KMS-11 (cell line): ENCODE results near the gene SELENOV.

Source experiments
- H2AFZ ChIP-seq: fragments of 200-600 bp; sonication (generic); 2 replicates; pipeline ENCODE4 v1.6.1; 2016; ENCODE audit warnings: antibody characterized with exemption, mixed run types, low read depth
- H3K27ac ChIP-seq: fragments of 200-600 bp; sonication (generic); 2 replicates; pipeline ENCODE4 v1.6.1; 2016; ENCODE audit warnings: mild to moderate bottlenecking, mixed run types
- H3K27me3 ChIP-seq: fragments of 200-600 bp; sonication (generic); 2 replicates; pipeline ENCODE4 v1.6.1; 2017; ENCODE audit warnings: mild to moderate bottlenecking, low read depth, mixed run types, moderate library complexity; ENCODE audit not compliant: insufficient read depth
- H3K36me3 ChIP-seq: fragments of 200-600 bp; sonication (generic); 2 replicates; pipeline ENCODE4 v1.6.1; 2017; ENCODE audit warnings: mild to moderate bottlenecking, mixed run types; ENCODE audit not compliant: insufficient read depth
- H3K4me1 ChIP-seq: fragments of 200-600 bp; sonication (generic); 2 replicates; pipeline ENCODE4 v1.6.1; 2016; ENCODE audit warnings: mild to moderate bottlenecking, low read depth, mixed run types; ENCODE audit not compliant: poor library complexity, severe bottlenecking
- H3K4me2 ChIP-seq: fragments of 200-600 bp; sonication (generic); 2 replicates; pipeline ENCODE4 v1.7.0; 2016; ENCODE audit warnings: mild to moderate bottlenecking, mixed run types
- H3K4me3 ChIP-seq: fragments of 200-600 bp; sonication (generic); IDR thresholded peaks from 2 replicates; pipeline ENCODE4 v1.6.1; 2017; ENCODE audit warnings: low read depth, low read length, mixed read lengths; ENCODE audit not compliant: insufficient read depth
- H3K79me2 ChIP-seq: fragments of 200-600 bp; sonication (generic); 2 replicates; pipeline ENCODE4 v1.6.1; 2016; ENCODE audit warnings: low read depth, mixed run types; ENCODE audit not compliant: insufficient read depth
- H3K9ac ChIP-seq: fragments of 200-600 bp; sonication (generic); 2 replicates; pipeline ENCODE4 v1.6.1; 2016; ENCODE audit warnings: mild to moderate bottlenecking, mixed run types
- H4K20me1 ChIP-seq: fragments of 200-600 bp; sonication (generic); 2 replicates; pipeline ENCODE4 v1.6.1; 2016; ENCODE audit warnings: mild to moderate bottlenecking, mixed run types; ENCODE audit not compliant: insufficient read depth
- TF ChIP-seq, protein P1 (sequence below): fragments of 200-600 bp; sonication (generic); conservative IDR thresholded peaks from 2 replicates; pipeline ENCODE4 v1.6.1; 2017; ENCODE audit warnings: low read depth, mild to moderate bottlenecking, antibody characterized with exemption, low read length, moderate library complexity, mixed read lengths

Gene SELENOV

GRCh38 chr19:39498798-39499642 is 15.9 kb upstream of the SELENOV start, which contains the start of gene DLL3:
TSS of gene DLL3 (plus strand) at chr19:39498947. CDS start at chr19:39498975, 28 bp downstream.
- Histone ChIP-seq H3K27ac (no peak within 1 kb of the TSS), H3K4me1 (peaks cover 13% of the 10 kb centered on the region), H3K4me3 (no peak within 1 kb of the TSS), H4K20me1 (no peaks in the 10 kb centered on the region), H3K9ac (no peak within 1 kb of the TSS), H3K27me3 (peaks cover 70% of the 10 kb centered on the region), H3K4me2 (peak within 1 kb of the TSS; percentile 78; the same call in 1 of the 2 replicates), H3K36me3 (no peaks in the 10 kb centered on the region), H3K79me2 (no peaks in the 10 kb centered on the region), H2AFZ (peak within 1 kb of the TSS; percentile 46; the same call in 1 of the 2 replicates)
- TF ChIP-seq, protein P1, sequence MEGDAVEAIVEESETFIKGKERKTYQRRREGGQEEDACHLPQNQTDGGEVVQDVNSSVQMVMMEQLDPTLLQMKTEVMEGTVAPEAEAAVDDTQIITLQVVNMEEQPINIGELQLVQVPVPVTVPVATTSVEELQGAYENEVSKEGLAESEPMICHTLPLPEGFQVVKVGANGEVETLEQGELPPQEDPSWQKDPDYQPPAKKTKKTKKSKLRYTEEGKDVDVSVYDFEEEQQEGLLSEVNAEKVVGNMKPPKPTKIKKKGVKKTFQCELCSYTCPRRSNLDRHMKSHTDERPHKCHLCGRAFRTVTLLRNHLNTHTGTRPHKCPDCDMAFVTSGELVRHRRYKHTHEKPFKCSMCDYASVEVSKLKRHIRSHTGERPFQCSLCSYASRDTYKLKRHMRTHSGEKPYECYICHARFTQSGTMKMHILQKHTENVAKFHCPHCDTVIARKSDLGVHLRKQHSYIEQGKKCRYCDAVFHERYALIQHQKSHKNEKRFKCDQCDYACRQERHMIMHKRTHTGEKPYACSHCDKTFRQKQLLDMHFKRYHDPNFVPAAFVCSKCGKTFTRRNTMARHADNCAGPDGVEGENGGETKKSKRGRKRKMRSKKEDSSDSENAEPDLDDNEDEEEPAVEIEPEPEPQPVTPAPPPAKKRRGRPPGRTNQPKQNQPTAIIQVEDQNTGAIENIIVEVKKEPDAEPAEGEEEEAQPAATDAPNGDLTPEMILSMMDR, result no peak

DNA sequence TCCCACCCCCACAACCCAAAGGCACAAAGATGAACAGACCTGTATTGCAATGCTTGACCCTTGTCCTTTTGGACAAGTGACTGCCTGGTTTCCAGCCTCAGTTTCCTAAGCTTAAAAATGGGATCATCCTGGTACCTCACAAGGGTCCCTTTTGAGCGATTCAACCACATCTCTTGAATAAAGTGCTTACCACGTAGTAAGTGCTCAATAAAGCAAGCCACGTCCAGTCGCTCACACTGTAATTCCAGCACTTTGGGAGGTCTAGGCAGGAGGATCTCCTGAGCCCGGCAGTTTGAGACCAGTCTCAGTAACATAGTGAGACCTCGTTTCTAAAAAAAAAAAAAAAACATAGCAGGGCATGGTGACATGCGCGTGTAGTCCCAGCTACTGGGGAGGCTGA is 15.0 kb upstream of the SELENOV start:
- no peak overlapping the region for H2AFZ ChIP-seq
- H3K79me2 ChIP-seq, result no peaks in the 10 kb centered on the region
- H3K9ac ChIP-seq, result no peak overlapping the region
- TF ChIP-seq, protein P1, result no peak
- no peak overlapping the region for H3K4me3 ChIP-seq
- peaks cover 13% of the 10 kb centered on the region for H3K4me1 ChIP-seq
- no peak overlapping the region for H3K4me2 ChIP-seq
- H3K36me3 ChIP-seq, result no peaks in the 10 kb centered on the region
- H3K27ac ChIP-seq, result no peak overlapping the region
- H3K27me3 ChIP-seq, result peaks cover 77% of the 10 kb centered on the region
- no peaks in the 10 kb centered on the region for H4K20me1 ChIP-seq

GRCh38 chr19:39500543-39500942 is 14.4 kb upstream of the SELENOV start:
- H4K20me1 ChIP-seq, result no peaks in the 10 kb centered on the region
- H3K4me2 ChIP-seq, result no peak overlapping the region
- peaks cover 13% of the 10 kb centered on the region for H3K4me1 ChIP-seq
- H3K4me3 ChIP-seq, result no peak overlapping the region
- H2AFZ ChIP-seq, result no peak overlapping the region
- peaks cover 80% of the 10 kb centered on the region for H3K27me3 ChIP-seq
- no peak overlapping the region for H3K27ac ChIP-seq
- no peaks in the 10 kb centered on the region for H3K79me2 ChIP-seq
- TF ChIP-seq, protein P1, result no peak
- H3K9ac ChIP-seq, result no peak overlapping the region
- H3K36me3 ChIP-seq, result no peaks in the 10 kb centered on the region

DNA sequence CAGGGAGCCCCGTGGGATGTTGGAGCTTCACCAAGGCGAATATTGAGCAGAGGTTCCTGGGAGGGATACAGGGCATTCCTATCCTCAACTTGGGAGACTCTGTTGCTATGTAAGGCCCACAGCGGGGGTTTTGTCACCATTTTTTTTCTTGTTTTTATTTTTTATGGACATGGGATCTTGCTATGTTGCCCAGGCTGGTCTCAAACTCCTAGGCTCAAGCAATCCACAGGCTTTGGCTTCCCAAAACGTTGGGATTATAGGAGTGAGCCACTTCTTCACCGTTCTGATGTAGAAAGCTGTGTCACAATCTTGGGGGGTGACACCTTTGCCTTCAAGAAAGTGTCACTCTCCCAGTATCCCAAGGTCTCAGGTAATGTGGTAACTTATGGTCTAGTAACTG is 13.6 kb upstream of the SELENOV start:
- Histone ChIP-seq H2AFZ (no peak overlapping the region), H3K79me2 (no peaks in the 10 kb centered on the region), H3K4me1 (peaks cover 13% of the 10 kb centered on the region), H4K20me1 (no peaks in the 10 kb centered on the region), H3K36me3 (no peaks in the 10 kb centered on the region), H3K4me2 (no peak overlapping the region), H3K27ac (no peak overlapping the region), H3K9ac (no peak overlapping the region), H3K4me3 (no peak overlapping the region), H3K27me3 (peaks cover 73% of the 10 kb centered on the region)
- TF ChIP-seq, protein P1, result no peak
